ENCODE data around the gene PCNT.

PCNT gene

GRCh38 chr21:46324390-46325072 lies 575 bp downstream of the PCNT start:
- intact Hi-C loops (cut with DNase I): loop anchor here (5.0 kb wide), 1 partner anchor 37 kb away; the partner anchor contains the start of genes MCM3AP and YBEY
- DNase-seq: peak; percentile 49 to 95 (median 88)

DNA sequence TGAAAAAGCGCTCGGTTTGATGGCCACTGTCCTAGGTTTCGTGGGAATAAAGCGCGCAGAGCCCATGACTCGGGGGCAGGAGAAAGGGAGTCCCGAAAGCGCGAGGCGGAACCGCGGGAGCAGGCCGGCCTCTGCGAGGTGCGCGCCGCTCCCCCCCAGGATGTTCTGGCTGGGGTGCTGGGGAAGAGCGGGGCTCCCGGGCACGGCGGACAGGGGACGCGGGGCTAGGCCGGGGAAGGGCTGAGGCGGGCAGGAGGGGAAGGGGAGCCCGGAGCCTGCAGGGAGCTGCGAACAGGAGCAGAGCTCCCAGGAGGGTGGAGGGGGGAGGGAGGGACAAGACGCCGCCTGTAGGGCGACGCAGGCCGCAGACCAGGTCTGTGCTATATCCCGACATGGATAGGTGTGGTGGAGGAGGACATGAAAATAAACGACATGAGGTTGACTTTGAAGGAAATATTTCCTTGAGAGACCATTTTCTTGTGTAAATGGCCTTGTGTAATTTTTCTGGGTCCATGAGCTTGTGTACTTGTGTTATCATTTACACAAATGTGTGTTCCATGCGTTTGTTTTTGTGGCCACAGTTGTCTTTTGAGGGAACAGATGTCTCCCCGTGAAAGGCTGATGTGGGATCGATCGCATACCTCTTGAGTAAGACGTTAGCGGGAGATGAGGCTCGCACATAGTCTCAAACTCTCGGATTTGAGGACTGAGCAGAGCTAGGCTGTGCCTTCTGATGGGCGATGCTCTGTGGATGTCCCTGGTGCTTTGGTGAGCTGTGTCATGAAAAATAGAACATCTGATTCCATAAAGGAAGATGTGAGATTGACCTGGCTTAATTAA lies 1.3 kb downstream of the PCNT start:
- intact Hi-C loops (cut with DNase I): no loop called here
- peak in 39 of 42 donors; percentile 16 to 80 (median 49) for DNase-seq

- intact Hi-C loops (cut with DNase I): no loop called here
- DNase-seq: no peak
These were observed 2.3 kb downstream of the PCNT start for GRCh38 chr21:46326110-46326703.

GRCh38 chr21:46327711-46328110 lies 3.8 kb downstream of the PCNT start:
- intact Hi-C loops (cut with DNase I): no loop called here

GRCh38 chr21:46328151-46328550 lies 4.2 kb downstream of the PCNT start:
- intact Hi-C loops (cut with DNase I): no loop called here
- DNase-seq: no peak

More at GRCh38 chr21:46327711-46328110, 3.8 kb downstream of the PCNT start:
- no peak for DNase-seq

GRCh38 chr21:46329796-46330195 lies 5.8 kb downstream of the PCNT start:
- intact Hi-C loops (cut with DNase I): no loop called here
- DNase-seq: peak in 1 of 42 donors; percentile 16

DNA sequence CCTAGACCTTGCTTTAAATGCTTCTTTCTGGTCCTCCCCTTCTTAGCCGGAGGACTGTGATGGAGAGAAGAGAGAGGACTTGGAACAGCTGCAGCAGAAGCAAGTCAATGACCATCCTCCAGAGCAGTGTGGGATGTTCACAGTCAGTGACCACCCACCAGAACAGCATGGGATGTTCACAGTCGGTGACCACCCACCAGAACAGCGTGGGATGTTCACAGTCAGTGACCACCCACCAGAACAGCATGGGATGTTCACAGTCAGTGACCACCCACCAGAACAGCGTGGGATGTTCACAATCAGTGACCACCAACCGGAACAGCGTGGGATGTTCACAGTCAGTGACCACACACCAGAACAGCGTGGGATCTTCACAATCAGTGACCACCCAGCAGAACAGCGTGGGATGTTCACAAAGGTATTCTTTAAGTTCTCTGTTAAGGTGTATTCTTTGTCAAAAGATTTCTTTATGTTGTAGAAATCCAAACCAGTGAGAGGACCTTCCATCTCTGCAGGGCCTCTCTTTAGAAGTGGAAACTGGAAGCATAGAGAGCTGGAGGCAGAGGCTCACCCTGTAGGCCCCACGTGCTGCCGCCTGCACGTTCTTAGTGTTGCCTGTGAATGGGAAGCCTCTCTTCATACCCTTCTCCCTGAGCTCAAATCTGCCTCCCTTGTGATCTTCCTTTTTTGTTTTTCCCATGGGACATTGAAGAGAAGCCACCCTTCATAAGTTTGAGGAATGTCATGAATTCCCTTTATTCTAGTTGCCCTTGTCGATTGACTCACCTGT lies 10.6 kb downstream of the PCNT start:
- peak in 25 of 42 donors; percentile 8 to 74 (median 41) for DNase-seq
- intact Hi-C loops (cut with DNase I): no loop called here

DNA sequence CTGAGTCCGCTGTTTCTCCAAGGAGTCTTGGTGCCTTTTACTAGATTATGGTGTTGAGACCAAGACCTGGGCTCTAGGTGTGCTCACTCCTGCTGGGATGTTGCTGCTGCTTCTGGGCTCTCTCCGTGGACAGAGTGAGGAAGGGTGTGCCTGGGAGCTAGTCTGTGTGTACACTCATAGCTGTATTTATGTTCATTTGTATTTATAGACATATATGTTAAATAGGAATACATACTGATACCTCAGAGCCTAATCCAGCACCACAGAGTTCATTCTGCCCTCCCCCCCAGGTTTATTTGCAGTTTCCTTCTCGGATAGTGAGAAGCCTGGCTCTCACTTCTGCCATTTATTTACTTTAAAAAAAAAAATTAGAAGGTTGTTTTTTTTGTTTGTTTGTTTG lies 12.6 kb downstream of the PCNT start:
- DNase-seq: no peak
- intact Hi-C loops (cut with DNase I): no loop called here

GRCh38 chr21:46340998-46341397 lies 17.0 kb downstream of the PCNT start:
- DNase-seq: no peak
- intact Hi-C loops (cut with DNase I): no loop called here

GRCh38 chr21:46344219-46344915 lies 20.4 kb downstream of the PCNT start:
- no peak for DNase-seq
- intact Hi-C loops (cut with DNase I): no loop called here

- DNase-seq: no peak
- intact Hi-C loops (cut with DNase I): no loop called here
These were observed 21.9 kb downstream of the PCNT start for GRCh38 chr21:46345861-46346260.

- DNase-seq: no peak
- intact Hi-C loops (cut with DNase I): no loop called here
These were observed 22.6 kb downstream of the PCNT start for GRCh38 chr21:46346296-46347202.

DNA sequence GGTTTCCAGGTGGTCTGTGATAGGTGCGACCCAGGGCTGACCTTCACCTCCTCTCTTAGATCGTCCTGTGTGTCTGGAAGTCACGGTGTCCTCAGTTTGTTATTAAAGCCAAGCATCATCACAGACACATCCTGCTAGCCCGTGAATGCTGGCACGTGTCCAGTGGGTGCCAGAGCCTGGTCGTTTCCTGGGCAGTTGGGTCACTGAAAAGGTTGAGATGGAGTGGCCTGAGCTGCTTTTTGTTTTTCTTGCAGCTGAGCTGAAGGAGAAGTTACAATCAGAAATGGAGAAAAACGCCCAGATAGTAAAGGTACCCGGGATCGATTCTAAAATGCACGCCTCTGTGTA lies 23.2 kb downstream of the PCNT start:
- no peak for DNase-seq
- intact Hi-C loops (cut with DNase I): no loop called here

DNA sequence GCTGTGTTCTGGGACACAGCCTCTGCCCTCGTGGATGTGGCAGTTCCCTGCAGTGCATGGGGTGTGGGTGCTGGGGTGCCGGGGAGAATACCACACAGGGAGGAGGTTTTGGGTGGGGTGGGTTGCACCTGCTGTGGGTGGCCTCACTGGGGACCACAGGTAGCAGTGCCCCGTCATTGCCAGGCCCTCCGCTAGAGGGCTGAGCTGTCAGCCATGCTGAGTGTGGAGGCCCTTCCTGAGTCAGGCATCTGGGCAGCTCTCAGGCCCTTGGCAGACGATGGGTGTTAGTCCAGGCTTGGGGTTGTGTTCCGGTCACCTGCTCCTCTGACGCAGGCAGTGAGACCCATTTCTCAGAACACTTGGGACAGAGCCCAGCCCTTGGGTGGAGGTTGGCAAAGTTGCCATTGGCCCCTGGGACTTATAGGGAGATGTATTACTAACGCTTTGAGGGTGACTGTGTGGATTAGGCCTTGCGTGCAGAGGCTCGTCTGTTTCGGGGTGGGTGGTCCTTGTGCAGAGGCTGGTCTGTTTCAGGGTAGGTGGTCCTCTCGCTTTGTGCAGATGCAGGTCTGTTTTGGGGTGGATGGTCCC lies 23.9 kb downstream of the PCNT start:
- intact Hi-C loops (cut with DNase I): no loop called here
- no peak for DNase-seq

DNA sequence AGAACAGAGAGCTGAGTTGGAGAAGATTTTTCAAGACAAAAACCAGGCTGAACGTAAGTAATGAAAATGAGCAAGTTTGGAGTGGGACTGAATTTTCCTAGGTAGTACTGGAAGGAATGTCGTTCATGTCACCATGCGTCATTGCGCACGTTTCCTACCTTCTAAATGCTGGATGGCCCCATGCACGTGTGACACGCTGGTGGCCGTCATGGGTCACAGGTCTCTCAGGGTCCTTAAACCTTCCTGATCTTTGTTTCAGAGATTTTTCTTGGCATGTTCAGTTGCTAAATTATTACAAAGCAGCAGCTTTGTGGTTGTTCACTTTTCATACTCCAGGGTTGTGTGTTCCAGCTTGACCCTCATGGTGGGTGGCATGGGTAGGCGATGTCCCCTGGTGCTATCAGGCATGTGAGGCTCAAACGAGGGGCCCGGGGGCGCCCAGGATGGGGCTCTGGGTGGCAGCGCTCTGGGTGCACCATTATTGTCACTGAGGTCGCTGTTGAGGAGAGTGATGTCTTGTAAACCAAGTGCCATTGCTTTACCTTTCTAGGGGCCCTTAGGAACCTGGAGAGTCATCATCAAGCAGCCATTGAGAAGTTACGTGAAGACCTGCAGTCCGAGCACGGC lies 25.3 kb downstream of the PCNT start:
- intact Hi-C loops (cut with DNase I): no loop called here
- no peak for DNase-seq

- DNase-seq: no peak
These were observed 26.6 kb downstream of the PCNT start for GRCh38 chr21:46350571-46350970.

DNA sequence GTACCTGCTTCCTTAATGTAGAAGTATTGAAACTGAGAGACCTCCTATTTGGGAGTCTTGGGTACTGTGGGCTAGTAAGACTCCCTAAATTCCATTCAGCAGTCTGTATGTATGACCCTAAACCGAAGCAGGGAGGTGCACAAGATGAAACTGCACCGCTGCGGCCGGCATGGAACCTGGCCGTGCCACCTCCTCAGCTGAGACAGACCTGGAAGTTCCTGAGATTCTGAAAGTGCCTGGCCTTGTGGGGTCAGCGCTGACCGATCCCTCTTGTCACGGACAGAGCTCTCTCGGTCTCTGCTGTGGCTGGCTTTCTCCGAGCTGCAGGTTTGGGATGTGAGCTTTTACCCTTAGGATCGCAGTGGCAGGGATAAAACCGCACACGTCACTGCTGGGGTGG lies 27.0 kb downstream of the PCNT start:
- DNase-seq: no peak
- intact Hi-C loops (cut with DNase I): no loop called here

More at GRCh38 chr21:46350571-46350970, 26.6 kb downstream of the PCNT start:
- intact Hi-C loops (cut with DNase I): no loop called here
